Neural progenitor cell (in vitro differentiated cells): ENCODE data around the gene LMNTD1.

ENCODE experiments used
- CTCF ChIP-seq: fragments of 200-600 bp; sonication (generic); IDR thresholded peaks from 2 replicates; pipeline ENCODE4 v1.5.1; 2017; ENCODE audit warnings: antibody characterized with exemption, mild to moderate bottlenecking
- EZH2 ChIP-seq: fragments of 200-600 bp; sonication (generic); IDR thresholded peaks from 2 replicates; pipeline ENCODE4 v1.6.1; 2017; ENCODE audit warnings: antibody characterized with exemption, mild to moderate bottlenecking, moderate library complexity
- EZH2phosphoT487 ChIP-seq: fragments of 200-600 bp; sonication (generic); IDR thresholded peaks from 2 replicates; pipeline ENCODE4 v1.6.1; 2017; ENCODE audit warnings: antibody characterized with exemption

GRCh38 chr12:25504744-25505143 lies 48.3 kb downstream of the LMNTD1 start:
- no peak for TF ChIP-seq CTCF
- TF ChIP-seq EZH2 = no peak
- no peak for TF ChIP-seq EZH2phosphoT487
